SH-SY5Y (cell line): ENCODE data around the gene ZBTB1.

ENCODE experiments used
- GATA2 ChIP-seq: IDR thresholded peaks from 2 replicates; pipeline ENCODE4 v1.6.1; 2011; ENCODE audit warnings: mild to moderate bottlenecking, low read depth, low read length
- GATA3 ChIP-seq: IDR thresholded peaks from 2 replicates; pipeline ENCODE4 v1.6.1; 2011; ENCODE audit warnings: low read depth, mild to moderate bottlenecking, low read length, moderate library complexity

- TF ChIP-seq GATA3 (no peak), GATA2 (no peak)
Observed at GRCh38 chr14:64554556-64554955, 50.0 kb downstream of the ZBTB1 start.
